IPS DF 4.7 (cell line): ENCODE measurements around the gene C20orf96.
"Not testable (repeated sequence)": the region's sequence is repeated elsewhere in the genome, so short reads cannot be mapped to it uniquely, and the experiment has no call there.

ENCODE experiments used
- DNase-seq: peaks from one replicate; pipeline ENCODE4 v3.0.0-alpha.2; 2013; ENCODE audit warnings: low spot score; ENCODE audit errors: extremely low read depth

Gene C20orf96, protein sequence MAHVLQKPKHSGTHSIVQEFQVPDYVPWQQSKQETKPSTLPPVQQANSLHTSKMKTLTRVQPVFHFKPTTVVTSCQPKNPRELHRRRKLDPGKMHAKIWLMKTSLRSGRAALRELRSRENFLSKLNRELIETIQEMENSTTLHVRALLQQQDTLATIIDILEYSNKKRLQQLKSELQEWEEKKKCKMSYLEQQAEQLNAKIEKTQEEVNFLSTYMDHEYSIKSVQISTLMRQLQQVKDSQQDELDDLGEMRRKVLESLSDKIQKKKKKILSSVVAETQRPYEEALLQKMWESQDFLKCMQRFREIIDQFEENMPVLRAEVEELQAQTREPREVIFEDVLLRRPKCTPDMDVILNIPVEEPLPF

DNA sequence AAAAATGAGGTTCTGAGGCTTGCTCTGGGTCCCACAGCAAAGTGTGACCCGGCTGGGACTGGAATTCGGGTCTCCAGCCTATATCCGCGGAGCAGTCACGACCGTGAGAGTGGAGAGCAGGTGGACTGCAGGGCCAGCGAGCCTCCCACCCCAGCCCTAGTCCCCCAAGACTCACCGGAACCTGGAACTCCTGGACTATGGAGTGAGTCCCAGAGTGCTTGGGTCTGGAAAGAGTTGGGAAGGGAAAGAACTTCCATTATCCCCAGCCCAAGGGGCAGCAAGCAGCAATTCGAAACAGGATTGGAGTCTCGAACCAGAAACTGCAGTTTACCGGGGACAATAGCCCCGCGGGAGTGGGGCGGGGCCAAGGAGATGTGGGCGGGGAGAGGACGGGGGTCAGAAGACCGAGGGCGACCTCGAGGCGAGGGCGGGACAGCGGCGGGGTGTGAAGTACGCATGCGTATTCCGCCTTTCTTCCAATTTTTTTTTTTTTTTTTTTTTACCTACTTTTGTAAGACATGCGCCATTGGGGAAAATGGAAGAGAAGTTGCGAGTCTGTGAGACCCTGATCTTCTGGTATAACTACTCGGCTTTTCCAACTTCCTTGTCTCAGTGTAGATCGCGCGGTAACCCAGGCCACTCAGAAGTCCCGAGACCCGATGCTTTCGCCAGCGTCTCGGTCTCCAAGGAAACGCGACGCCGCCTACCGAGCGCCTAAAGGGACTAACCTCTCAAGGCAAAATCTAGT lies at the start of gene C20orf96:
Gene C20orf96 (minus strand): TSS at position 667 of the 748 bp plus-strand sequence. CDS start 140 bp downstream, at position 527.
- no peak for DNase-seq

DNA sequence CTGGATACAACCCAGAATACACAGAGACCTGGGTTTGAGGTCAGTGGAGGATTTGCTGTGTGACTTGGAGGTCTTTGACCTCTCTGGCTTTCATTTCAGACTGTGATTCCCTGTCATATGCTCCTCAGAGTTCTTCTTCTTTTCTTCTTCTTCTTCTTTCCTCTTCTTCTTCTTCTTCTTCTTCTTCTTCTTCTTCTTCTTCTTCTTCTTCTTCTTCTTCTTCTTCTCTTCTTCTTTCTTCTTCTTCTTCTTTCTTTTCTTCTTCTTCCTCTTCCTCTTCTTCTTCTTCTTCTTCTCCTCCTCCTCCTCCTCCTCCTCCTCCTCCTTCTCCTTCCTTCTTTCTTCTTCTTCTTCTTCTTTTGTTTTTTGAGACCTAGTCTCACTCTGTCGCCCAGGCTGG lies 45.5 kb upstream of the C20orf96 start:
- DNase-seq = not testable (repeated sequence)

DNA sequence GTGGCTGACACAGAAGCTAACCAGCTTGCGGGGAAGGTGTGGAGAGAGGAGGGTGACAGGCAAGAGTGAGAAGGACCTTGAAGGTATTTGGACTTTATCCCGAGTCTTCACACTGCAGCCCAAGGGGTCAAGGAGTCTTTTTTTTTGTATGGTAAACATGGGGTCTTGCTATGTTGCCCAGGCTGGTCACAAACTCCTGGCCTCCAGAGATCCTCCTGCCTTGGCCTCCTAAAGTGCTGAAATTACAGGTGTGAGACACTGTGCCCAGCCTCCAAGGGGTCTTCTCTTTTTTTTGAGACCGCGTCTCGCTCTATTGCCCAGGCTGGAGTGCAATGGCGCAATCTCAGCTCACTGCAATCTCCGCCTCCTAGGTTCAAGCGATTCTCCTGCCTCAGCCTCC lies 44.0 kb upstream of the C20orf96 start:
- DNase-seq = no peak

DNA sequence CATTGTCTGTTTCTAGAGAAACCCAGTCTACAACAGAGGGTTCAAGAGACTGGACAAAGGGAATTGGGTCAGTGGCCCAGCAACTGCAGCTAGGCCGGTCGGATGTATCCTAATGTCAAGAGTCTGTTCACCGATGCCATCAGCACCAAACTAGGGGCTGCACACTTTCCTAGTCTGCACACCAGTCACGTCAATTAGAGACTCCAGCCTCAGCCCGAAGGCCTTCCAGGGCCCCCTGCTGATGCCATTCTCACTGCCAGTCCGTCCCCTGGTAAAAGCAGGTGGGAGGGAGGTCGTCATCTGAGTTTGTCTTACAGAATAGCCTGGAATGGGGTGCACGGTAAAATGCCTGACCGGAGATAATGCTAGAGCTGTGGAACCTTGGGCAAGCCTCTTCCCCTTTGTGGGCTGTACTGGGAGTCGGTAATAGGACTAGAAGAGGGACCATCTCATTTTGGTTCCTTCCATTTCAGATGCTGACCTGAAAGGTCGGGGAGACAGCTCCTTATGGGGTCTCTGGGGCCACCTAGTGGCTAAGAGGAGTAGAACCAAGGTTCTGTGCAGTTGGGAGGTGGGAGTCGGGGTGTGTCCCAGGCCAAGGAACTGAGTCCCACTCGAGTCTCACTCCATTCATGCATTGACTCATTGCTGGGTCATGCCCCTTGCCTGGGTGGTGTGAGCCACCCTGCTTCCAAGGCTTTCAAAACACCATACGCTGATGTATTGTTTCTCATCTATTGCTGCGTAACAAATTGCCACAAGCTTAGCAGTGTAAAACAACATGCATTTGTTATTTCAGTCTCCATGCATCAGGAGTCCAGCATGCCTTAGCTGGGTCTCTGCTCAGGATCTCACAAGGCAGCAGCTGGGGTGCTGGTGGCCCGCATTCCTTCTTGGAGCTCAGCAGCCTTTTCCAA lies 39.9 kb upstream of the C20orf96 start:
- no peak for DNase-seq

DNA sequence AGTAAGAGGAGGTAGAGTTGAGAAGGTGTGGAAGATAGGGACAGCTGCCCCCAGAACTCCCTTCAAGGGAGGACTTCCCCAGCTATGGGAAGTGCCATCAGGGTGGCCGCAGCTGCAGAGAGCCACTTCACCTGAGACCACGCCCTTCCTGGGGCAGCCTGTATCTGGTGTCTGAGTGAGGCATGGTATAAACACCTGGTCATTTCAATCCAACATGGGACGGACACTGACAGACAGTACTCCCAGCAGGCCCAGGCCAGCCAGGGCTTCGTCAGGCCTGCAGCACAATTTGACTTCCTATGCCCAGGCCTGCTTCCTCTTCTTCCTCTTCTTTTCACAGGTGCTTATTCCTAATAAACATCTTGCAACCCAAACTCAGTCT lies 39.3 kb upstream of the C20orf96 start:
- DNase-seq = no peak

DNA sequence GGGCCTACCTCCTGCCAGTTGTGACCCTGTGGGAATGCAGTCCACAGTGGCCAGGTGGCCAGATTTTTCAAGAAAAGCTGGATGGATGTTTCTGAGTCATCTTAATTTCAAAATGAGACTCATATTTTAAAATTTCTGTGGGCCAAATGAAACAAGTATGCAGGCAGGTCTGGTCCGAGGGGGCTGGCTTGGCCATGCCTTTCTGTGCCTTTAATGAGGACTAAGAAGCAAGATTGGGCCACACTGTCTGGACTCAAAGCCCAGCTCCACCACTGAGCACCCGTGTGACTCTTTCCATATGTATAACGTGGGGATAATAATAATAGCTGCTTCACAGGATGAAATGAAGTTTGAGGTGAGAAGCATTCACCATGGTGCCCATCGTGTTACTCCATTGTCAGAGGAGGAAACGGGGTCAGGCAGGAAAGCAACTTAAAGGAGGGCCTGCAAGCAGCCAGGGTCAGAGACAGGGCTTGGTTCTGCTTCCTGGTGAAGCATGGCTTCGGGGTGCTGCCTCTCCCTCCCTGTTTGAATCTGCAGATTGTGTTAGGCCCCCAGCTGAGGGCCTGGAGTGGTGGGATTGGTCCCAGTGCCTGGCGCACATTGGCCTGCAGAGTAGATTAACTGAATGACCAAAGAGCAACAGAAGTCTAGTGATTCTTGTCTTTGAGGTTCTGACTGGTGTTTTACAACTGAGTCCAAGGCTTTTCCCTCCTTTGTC lies 38.6 kb upstream of the C20orf96 start:
- no peak for DNase-seq

DNA sequence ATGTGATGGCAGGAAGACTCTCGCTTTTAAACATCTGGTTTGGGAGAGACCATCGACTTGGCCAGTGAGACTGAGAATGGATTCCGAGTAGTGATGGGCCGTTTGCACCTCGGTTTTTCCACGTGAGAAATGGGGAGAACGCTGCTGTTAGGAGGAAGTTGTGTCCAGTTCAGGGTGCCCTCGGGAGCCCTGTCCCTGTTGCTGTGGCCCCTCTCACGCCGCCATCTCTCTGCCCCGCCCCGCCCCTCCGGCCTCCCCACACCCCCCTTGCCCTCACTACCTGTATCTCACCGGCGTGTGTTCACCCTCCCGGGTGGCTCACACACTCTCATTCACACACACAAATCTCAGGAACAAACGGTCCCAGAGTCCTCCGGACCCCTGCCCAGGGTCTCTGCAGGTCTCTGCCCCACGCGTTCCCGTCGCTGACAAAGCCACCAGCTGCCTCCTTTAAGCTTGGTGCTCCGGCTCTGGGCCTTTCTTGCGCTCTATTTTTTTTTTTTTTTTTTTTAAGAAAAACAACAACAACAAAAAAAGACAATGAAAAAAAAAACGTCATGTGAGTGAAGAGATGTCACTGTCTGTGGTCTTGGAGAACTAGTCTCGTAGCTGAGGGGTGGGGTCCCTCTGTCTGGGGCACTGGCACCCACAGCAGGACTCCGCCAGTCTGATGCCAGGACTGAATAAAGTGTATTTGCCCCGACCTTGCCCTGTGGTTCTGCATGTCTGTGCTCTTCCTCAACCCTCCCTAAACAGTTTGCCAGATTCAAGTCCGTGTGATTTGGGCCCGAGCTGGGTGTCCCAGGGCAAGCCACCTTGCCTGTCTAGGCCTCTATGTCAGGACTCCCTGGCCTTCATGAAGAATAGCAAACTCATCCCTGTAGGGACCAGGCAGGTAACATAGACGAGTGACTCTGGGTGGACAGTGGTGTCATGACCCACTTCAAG lies 37.8 kb upstream of the C20orf96 start:
- DNase-seq = no peak

DNA sequence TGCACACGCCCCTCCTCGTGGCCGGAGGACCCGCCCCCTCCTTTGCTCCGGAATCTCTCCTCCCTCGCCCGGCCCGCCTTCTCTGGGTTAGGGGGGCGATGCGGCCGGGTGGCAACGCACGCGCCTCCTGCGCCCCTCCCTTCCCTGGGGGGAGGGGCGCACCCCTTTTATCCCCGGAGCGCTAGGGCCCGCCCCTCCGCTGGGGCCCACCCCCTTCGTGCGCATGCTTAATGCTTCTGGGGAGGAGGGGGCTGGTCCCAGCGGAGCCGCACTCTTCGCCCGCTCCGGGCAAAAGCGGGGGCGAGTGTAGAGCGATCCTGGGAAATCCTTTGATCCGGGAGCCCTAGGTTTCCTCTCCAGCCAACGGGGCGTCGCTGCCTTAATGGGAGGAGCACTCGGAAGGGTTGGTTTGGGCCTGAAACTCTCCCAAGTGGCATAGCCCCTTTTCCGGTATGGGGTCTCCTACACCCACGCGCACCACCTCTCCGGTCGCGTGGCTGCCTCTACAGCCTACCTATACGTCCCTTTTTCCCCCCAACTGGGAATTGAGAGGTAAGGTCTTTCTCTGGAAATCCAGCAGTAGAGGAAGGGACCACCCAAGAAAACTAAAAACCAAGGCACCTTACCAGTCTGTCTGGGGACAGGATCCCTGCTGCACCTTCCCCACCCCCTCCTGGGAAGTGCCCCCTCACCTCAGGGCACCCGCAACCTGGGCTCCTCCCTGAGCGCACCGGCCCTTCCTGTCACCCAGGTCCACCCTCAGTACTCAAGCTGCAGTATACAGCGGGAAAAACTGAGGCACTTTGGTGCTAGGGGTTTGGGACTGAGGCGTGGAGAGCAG lies 36.9 kb upstream of the C20orf96 start:
- DNase-seq = no peak

DNA sequence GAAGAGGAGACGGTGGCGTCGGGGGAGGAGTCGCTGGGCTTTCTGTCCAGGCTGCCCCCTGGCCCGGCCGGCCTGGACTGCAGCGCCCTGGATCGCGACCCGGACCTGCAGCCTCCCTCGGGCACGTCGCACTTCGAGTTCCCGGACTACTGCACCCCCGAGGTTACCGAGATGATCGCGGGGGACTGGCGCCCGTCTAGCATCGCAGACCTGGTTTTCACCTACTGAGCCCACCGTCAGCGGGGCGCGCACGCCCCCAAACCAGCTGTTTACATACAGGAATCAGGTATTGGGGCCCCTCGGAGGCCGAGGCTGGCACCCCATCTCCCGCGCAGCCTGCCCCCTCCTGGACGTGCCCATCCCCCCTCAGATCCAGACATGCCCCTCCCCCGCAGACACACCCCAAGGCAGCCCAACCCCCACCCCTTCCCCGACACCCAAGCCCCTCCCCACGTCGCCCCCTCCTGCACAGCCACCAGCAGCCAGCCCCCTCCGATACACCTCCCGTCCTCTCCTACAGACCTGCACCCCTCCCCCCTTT lies 36.2 kb upstream of the C20orf96 start:
- no peak for DNase-seq

DNA sequence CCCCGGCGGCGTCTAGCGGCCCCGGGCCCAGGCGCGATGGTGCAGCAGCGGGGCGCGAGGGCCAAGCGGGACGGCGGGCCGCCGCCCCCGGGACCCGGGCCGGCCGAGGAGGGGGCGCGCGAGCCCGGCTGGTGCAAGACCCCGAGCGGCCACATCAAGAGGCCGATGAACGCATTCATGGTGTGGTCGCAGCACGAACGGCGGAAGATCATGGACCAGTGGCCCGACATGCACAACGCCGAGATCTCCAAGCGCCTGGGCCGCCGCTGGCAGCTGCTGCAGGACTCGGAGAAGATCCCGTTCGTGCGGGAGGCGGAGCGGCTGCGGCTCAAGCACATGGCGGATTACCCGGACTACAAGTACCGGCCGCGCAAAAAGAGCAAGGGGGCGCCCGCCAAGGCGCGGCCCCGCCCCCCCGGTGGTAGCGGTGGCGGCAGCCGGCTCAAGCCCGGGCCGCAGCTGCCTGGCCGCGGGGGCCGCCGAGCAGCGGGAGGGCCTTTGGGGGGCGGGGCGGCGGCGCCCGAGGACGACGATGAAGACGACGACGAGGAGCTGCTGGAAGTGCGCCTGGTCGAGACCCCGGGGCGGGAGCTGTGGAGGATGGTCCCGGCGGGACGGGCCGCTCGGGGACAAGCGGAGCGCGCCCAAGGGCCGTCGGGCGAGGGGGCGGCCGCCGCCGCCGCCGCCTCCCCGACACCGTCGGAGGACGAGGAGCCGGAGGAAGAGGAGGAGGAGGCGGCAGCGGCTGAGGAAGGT lies 35.5 kb upstream of the C20orf96 start:
- DNase-seq = no peak

DNA sequence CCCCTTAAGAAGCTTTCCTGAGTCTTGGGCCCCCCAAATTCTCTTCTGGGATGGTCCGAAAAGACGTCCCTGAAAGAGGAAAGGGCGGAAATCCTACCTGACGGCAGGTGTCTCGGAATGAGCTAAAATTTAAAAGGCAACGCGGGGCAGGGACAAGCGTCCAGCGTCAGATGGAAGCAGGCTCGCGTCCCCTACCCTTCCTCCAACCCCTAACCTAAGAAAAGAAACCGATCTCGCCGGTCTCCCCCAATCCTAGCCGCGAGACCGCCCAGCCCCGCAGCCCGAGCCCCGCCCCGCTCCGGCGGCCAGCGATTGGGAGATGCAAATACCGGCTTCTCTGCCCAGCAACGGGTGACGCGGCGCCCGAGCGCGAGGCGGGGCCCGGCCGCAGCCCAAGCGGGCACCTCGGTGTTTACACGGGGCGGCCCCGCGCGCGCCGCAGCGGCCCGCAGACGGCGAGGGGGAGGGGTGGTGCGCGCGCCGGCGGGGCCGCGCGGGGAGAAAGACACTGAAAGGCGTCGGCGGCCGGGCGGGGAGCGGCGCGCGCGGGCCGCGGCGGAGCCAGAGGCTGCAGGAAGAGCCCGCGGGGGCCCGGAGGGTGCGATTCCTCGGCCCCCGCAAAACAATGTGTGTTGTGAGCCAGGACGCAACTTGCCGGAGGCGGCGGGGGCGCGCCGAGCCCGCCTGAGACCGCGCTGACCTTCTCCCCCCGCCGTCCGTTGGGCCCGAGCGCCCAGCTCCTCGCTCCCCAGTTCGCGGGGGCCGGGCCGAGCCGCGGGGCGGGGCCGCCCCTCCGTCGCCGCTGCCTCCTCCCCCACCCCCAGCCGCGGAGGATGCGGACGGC lies 34.7 kb upstream of the C20orf96 start, which contains the start of gene SOX12:
Gene SOX12 (plus strand): TSS at position 508 of the 844 bp plus-strand sequence. CDS start 373 bp downstream, outside the sequence.
- no peak for DNase-seq

DNA sequence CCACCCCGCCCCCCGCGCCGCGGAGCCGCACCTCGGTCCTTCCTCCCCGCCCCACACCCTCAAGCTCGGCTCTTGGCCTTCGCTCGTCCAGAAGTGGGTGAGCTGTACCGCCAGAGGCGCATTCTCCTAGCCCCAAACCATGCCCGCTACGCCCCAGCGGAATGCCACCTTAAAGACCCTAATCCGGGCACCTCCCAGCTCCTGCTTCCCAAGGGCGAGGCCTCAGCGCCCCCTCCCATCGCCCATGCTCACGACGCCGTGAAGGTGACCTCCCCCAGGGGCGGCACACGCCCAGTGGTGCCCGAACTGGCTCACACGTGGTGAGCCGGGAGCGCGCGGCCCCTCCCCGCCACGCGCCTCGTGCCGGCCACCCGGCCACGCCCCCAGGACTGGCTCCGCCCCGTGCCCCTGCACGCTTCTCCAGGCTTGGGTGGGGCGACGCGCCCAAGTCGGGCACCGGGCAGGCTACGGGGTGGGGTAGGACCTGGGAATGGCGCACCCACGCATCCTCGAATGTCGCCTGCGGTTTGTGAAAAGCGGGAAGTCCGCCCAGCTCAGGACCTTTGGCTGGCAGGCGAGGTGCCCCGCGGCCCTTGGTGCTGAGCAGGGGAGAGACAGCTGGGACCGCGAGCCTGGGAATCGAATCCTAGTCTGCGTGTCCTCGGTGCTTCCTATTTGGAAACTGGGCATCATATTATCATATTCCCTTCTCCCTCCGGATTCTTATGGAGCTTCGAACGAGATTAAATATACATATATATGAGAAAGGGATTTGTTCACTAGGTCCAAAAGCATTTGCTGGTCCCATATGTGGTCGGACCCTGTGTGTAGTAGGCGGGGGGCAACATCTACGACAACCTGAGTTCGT lies 33.9 kb upstream of the C20orf96 start:
- no peak for DNase-seq

DNA sequence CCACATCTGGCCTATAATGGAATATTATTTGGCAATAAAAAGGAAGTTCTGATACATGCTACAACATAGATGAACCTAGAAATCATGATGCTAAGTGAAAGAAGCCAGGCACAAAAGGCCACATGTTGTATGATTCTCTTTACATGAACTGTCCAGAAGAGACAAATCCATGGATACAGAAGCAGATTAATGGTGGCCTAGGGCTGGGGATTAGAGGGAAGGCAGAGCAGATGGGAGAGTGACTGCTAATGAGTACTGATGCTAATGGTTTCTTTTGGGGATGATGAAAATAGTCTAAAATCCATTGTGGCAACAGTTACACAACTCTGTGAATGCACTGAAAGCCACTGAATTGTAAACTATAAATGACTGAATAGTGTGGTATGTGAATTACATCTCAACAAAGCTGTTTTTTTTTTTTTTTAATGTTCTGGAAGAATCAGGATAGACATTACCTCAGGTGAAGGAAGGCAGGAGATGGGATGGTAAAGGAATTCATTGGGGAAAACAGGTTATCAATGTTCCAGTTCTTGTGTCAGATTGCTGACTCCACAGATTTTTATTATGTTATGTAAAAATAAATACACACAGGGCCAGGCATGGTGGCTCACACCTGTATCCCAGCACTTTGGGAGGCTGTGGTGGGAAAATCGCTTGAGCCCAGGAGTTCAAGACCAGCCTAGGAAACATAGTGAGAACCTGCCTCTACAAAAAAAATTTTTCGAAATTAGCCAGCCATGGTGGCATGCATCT lies 25.9 kb upstream of the C20orf96 start:
- DNase-seq = no peak

DNA sequence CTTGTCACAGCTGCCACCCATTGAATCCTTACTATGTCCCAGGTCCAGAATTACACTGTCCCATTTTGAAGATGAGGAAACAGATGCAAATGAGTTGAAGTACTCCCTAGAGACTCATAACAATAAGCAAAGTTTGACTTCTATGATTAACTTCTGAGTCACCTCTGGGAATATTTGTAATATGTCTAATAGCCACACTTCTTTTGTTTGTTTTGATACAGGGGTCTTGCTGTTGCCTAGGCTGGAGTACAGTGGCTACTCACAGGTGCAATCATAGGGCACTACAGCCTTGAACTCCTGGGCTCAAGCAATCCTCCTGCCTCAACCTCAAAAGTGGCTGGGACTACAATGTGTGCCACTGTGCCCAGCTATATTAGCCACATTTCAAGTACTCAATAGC lies 23.4 kb upstream of the C20orf96 start:
- DNase-seq = no peak

DNA sequence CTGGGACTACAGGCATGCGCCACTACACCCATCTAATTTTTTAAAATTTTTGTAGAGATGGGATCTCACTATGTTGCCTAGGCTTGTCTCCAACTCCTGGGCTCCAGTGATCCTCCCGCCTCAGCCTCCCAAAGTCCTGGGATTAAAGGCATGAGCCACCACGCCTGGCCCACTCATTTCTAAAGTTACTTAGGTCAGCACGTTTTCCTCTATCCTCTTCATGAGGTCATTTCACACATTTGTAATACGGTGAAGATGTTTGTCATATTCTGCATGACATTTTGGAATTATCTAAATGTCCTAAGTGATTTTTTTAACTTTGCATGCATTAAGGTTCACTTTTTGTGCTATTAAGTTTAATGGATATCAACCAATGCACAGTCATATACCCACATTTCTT lies 22.9 kb upstream of the C20orf96 start:
- DNase-seq = no peak
